PFSK-1 (cell line): ENCODE measurements around the gene SHISA2.

Source experiments
- POLR2AphosphoS5 ChIP-seq: IDR thresholded peaks from 2 replicates; pipeline ENCODE4 v1.6.1; 2012; ENCODE audit warnings: low read depth, mild to moderate bottlenecking, control low read depth, low read length, moderate library complexity
- SIN3A ChIP-seq: IDR thresholded peaks from 2 replicates; pipeline ENCODE4 v1.6.1; 2012; ENCODE audit warnings: mild to moderate bottlenecking, low read length, moderate library complexity, borderline replicate concordance; ENCODE audit not compliant: insufficient read depth
- TAF1 ChIP-seq: IDR thresholded peaks from 2 replicates; pipeline ENCODE4 v1.6.1; 2012; ENCODE audit warnings: low read length, control low read depth, borderline replicate concordance; ENCODE audit not compliant: insufficient read depth
- TF ChIP-seq, protein P1 (sequence below), 2 experiments: IDR thresholded peaks; 2 replicates each; pipeline versions ENCODE4 v1.6.1 to v1.8.0; 2011 to 2012; ENCODE audit warnings: low read depth in 2 of 2, low read length in 2 of 2, control low read depth in 1 of 2, inconsistent platforms in 1 of 2, mild to moderate bottlenecking in 1 of 2, moderate library complexity in 1 of 2; ENCODE audit not compliant: insufficient read depth in 1 of 2

DNA sequence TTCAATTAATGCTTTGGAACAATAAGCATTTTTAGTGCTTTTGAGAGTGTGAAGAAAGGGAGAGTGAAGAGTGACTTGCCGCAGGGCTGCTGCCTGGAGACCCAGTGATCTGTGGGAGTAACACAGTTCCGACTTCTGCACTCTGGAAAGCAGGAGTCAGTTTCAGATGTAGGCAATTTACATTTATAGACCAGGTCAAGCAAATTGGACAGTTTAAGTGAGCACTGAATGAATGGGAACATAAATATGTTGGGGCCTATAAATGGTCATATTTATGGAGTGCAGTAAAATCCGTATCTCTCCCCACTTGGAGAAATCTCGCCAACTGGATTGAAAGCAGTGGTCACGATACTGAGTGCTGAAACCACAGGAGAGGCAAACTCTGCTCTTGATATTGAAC, 9.4 kb upstream of the SHISA2 start:
- TF ChIP-seq SIN3A (no peak), POLR2AphosphoS5 (no peak), TAF1 (no peak)
- TF ChIP-seq, protein P1, sequence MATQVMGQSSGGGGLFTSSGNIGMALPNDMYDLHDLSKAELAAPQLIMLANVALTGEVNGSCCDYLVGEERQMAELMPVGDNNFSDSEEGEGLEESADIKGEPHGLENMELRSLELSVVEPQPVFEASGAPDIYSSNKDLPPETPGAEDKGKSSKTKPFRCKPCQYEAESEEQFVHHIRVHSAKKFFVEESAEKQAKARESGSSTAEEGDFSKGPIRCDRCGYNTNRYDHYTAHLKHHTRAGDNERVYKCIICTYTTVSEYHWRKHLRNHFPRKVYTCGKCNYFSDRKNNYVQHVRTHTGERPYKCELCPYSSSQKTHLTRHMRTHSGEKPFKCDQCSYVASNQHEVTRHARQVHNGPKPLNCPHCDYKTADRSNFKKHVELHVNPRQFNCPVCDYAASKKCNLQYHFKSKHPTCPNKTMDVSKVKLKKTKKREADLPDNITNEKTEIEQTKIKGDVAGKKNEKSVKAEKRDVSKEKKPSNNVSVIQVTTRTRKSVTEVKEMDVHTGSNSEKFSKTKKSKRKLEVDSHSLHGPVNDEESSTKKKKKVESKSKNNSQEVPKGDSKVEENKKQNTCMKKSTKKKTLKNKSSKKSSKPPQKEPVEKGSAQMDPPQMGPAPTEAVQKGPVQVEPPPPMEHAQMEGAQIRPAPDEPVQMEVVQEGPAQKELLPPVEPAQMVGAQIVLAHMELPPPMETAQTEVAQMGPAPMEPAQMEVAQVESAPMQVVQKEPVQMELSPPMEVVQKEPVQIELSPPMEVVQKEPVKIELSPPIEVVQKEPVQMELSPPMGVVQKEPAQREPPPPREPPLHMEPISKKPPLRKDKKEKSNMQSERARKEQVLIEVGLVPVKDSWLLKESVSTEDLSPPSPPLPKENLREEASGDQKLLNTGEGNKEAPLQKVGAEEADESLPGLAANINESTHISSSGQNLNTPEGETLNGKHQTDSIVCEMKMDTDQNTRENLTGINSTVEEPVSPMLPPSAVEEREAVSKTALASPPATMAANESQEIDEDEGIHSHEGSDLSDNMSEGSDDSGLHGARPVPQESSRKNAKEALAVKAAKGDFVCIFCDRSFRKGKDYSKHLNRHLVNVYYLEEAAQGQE (IDR thresholded peaks at IDR 0.05; ENCODE audit: insufficient read depth in 1 of 2, low read depth in 2 of 2, low read length in 2 of 2): no peak
